SK-N-SH treated with all-trans-retinoic acid at 6 μM for 48 hours (cell line): Measurements from ENCODE around the gene TJP3.

Experiments used
- CREB5 ChIP-seq: fragments of 250-450 bp; sonication (Bioruptor Pico); IDR thresholded peaks from 2 replicates; pipeline ENCODE4 v1.5.1; 2020; ENCODE audit warnings: low read depth, mild to moderate bottlenecking, moderate library complexity
- CSDC2 ChIP-seq: fragments of 250-450 bp; sonication (Bioruptor Pico); IDR thresholded peaks from 2 replicates; pipeline ENCODE4 v1.5.0; 2020; ENCODE audit warnings: mild to moderate bottlenecking, moderate library complexity
- ESRRG ChIP-seq: fragments of 250-450 bp; sonication (Bioruptor Pico); IDR thresholded peaks from 2 replicates; pipeline ENCODE4 v1.6.1; 2021; ENCODE audit warnings: mild to moderate bottlenecking
- PATZ1 ChIP-seq: fragments of 250-450 bp; sonication (Bioruptor Pico); IDR thresholded peaks from 2 replicates; pipeline ENCODE4 v1.8.0; 2020; ENCODE audit warnings: mild to moderate bottlenecking, moderate library complexity, borderline replicate concordance
- PPARA ChIP-seq: fragments of 250-450 bp; sonication (Bioruptor Pico); IDR thresholded peaks from 2 replicates; pipeline ENCODE4 v1.5.0; 2020; ENCODE audit warnings: mild to moderate bottlenecking, borderline replicate concordance
- RARB ChIP-seq: fragments of 250-450 bp; sonication (Bioruptor Pico); IDR thresholded peaks from 2 replicates; pipeline ENCODE4 v1.8.0; 2021; ENCODE audit warnings: mild to moderate bottlenecking, moderate library complexity
- SNAI2 ChIP-seq: fragments of 250-450 bp; sonication (Bioruptor Pico); IDR thresholded peaks from 2 replicates; pipeline ENCODE4 v1.5.0; 2020; ENCODE audit warnings: mild to moderate bottlenecking, moderate library complexity
- TCF4 ChIP-seq: fragments of 250-450 bp; sonication (Bioruptor Pico); IDR thresholded peaks from 2 replicates; pipeline ENCODE4 v1.8.0; 2021; ENCODE audit warnings: mild to moderate bottlenecking, moderate library complexity, borderline replicate concordance
- ZC3H10 ChIP-seq: fragments of 250-450 bp; sonication (Bioruptor Pico); IDR thresholded peaks from 2 replicates; pipeline ENCODE4 v1.5.1; 2021; ENCODE audit warnings: mild to moderate bottlenecking, moderate library complexity
- ZFP3 ChIP-seq: fragments of 250-450 bp; sonication (Bioruptor Pico); IDR thresholded peaks from 2 replicates; pipeline ENCODE4 v1.5.0; 2020; ENCODE audit warnings: mild to moderate bottlenecking, moderate library complexity
- ZFP30 ChIP-seq: fragments of 450-650 bp; formaldehyde crosslinking; IDR thresholded peaks from 2 replicates; pipeline ENCODE4 v1.5.0; 2022; ENCODE audit warnings: mild to moderate bottlenecking, moderate library complexity
- ZNF8 ChIP-seq: fragments of 450-650 bp; formaldehyde crosslinking; IDR thresholded peaks from 2 replicates; pipeline ENCODE4 v1.5.0; 2020; ENCODE audit warnings: mild to moderate bottlenecking, moderate library complexity

DNA sequence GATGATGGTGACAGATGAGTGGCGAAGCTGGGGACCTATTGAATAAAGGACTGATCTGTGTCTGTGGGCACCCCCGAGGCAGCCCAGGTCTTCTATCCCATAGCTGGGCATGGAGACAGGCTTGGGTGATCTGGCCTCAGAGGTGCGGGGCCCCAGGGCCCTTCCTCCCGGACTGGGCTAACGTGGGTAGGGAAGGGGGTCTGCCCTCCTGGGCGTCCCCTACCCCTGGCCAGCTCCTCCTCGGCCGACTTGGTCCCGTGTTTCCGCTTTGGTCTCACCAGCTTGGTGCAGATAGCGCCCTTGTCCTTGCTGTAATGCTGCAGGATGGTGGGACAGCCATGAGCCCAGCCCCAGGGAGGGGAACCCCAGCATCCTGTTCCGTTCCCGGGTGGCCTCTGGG lies 74.7 kb downstream of the TJP3 start:
- TF ChIP-seq ESRRG (CRISPR knock-in tag) (no peak), PATZ1 (CRISPR knock-in tag) (no peak), CSDC2 (CRISPR knock-in tag) (no peak), ZNF8 (CRISPR knock-in tag) (no peak), CREB5 (no peak), RARB (CRISPR knock-in tag) (no peak), ZFP30 (no peak), SNAI2 (CRISPR knock-in tag) (no peak), ZFP3 (CRISPR knock-in tag) (no peak), TCF4 (CRISPR knock-in tag) (no peak), ZC3H10 (CRISPR knock-in tag) (no peak), PPARA (CRISPR knock-in tag) (no peak)
